ENCODE data around the gene ABCC1. TPM values are rescaled to one million over a fixed set of nuclear protein-coding genes. Genes with fewer than 3 reads are reported as not detected.

ABCC1 gene
- total and polyA plus RNA-seq, 2 experiments from 2014 or later = 7.0 to 9.3 TPM

DNA sequence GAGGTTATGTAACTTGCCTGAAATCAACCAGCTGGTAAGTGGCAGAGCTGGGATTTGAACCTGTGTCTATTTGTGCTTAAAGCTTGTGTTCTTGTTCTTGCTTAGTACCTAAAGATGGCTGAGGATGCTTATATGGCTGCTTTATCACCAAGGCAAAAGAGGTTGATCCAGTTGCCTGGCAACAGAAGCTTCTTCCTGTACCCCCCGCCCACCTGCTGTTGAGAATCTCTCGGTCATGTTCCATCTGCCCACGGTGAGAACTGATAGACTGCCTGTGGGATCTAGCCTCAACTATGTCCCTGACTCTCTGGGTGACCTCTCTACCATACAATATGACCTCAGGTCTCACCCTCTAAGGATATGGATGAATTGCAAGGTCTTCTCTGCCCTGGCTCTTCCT, 213.2 kb downstream of the ABCC1 start:
- Histone ChIP-seq H3K4me3 (no peak overlapping the region), H3K9me2 (replicated peaks; ENCODE audit: insufficient read depth) (no peaks in the 10 kb centered on the region), H3K36me3 (replicated peaks; ENCODE audit: insufficient read depth, low read depth) (peaks cover 6% of the 10 kb centered on the region), H3K27ac (no peak overlapping the region), H3K4me2 (no peak overlapping the region), H4K20me1 (ENCODE audit: insufficient read depth, poor library complexity, severe bottlenecking) (no peaks in the 10 kb centered on the region), H3K79me2 (no peaks in the 10 kb centered on the region), H3K4me1 (ENCODE audit: insufficient read depth) (no peaks in the 10 kb centered on the region), H3K9me3 (ENCODE audit: low read depth) (no peaks in the 10 kb centered on the region), H2AFZ (no peak overlapping the region), H3K27me3 (no peaks in the 10 kb centered on the region)
- no peak for TF ChIP-seq EZH2 (IDR thresholded peaks at IDR 0.05; ENCODE audit: borderline replicate concordance)
- TF ChIP-seq, protein P1, sequence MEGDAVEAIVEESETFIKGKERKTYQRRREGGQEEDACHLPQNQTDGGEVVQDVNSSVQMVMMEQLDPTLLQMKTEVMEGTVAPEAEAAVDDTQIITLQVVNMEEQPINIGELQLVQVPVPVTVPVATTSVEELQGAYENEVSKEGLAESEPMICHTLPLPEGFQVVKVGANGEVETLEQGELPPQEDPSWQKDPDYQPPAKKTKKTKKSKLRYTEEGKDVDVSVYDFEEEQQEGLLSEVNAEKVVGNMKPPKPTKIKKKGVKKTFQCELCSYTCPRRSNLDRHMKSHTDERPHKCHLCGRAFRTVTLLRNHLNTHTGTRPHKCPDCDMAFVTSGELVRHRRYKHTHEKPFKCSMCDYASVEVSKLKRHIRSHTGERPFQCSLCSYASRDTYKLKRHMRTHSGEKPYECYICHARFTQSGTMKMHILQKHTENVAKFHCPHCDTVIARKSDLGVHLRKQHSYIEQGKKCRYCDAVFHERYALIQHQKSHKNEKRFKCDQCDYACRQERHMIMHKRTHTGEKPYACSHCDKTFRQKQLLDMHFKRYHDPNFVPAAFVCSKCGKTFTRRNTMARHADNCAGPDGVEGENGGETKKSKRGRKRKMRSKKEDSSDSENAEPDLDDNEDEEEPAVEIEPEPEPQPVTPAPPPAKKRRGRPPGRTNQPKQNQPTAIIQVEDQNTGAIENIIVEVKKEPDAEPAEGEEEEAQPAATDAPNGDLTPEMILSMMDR (IDR thresholded peaks at IDR 0.05; ENCODE audit: poor library complexity) = no peak
- no peak for TF ChIP-seq EZH2phosphoT487 (IDR thresholded peaks at IDR 0.05; ENCODE audit: low read depth, severe bottlenecking, unreplicated experiment)
- 87% methylated on average over 3 of the region's 3 CpGs for whole genome bisulfite sequencing (ENCODE audit: low lambda C conversion rate, missing lambda C conversion rate)
- DNase-seq (ENCODE audit: low spot score) = no peak

DNA sequence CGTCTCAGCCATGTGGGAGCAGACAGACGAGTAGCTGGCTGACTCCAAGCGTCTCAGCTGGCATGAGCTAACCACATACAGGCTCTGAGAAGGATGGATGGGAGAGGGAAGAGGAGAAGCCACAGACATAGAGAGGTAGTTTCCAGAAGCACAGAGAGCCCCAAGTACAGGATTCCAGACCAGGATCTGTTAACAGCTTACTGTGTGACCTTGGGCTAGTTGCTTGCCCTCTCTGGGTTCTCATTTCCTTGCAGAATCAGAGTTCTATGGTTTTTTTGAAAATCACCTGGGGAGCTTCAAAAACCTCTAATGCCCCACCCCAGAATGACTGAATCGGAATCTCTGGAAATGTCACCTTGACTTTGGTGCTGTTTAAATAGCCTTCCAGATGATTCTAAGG, 213.7 kb downstream of the ABCC1 start:
- H2AFZ ChIP-seq = no peak overlapping the region
- no peaks in the 10 kb centered on the region for H3K9me2 ChIP-seq (replicated peaks; ENCODE audit: insufficient read depth)
- no peak overlapping the region for H3K4me2 ChIP-seq
- no peak overlapping the region for H3K27ac ChIP-seq
- DNase-seq (ENCODE audit: low spot score) = no peak
- TF ChIP-seq EZH2phosphoT487 (IDR thresholded peaks at IDR 0.05; ENCODE audit: low read depth, severe bottlenecking, unreplicated experiment) (no peak), EZH2 (IDR thresholded peaks at IDR 0.05; ENCODE audit: borderline replicate concordance) (no peak)
- TF ChIP-seq, protein P1 (IDR thresholded peaks at IDR 0.05; ENCODE audit: poor library complexity) = no peak
- no peaks in the 10 kb centered on the region for H3K27me3 ChIP-seq
- 93% methylated on average over 4 of the region's 4 CpGs for WGBS (ENCODE audit: low lambda C conversion rate, missing lambda C conversion rate)
- no peak overlapping the region for H3K4me3 ChIP-seq
- H3K36me3 ChIP-seq (replicated peaks; ENCODE audit: insufficient read depth, low read depth) = peaks cover 6% of the 10 kb centered on the region
- H3K4me1 ChIP-seq (ENCODE audit: insufficient read depth) = no peaks in the 10 kb centered on the region
- no peaks in the 10 kb centered on the region for H4K20me1 ChIP-seq (ENCODE audit: insufficient read depth, poor library complexity, severe bottlenecking)
- H3K9me3 ChIP-seq (ENCODE audit: low read depth) = no peaks in the 10 kb centered on the region
- H3K79me2 ChIP-seq = no peaks in the 10 kb centered on the region

DNA sequence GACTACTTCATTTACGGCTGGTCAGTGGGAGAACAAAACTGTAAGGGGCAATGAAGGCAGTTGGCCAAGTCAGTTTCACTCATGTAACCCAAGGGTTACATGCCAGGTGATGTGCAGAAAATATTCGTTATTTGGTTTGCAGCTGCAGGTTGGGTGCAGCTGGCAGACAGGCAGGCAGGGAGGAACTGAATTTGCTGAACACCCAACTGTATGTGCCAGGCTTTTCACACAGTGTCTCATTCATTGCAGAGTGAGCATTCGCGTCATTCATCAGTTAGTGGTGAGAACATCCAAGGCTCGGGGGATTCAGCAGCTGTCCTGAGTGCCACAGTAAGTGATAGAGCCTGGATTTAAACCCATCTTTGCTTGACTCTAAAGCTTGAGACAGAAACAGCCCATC, 214.2 kb downstream of the ABCC1 start:
- Histone ChIP-seq H3K4me3 (no peak overlapping the region), H3K4me2 (no peak overlapping the region), H3K9me3 (ENCODE audit: low read depth) (no peaks in the 10 kb centered on the region), H2AFZ (no peak overlapping the region), H3K36me3 (replicated peaks; ENCODE audit: insufficient read depth, low read depth) (peaks cover 2% of the 10 kb centered on the region), H3K4me1 (ENCODE audit: insufficient read depth) (no peaks in the 10 kb centered on the region), H3K27ac (no peak overlapping the region), H3K9me2 (replicated peaks; ENCODE audit: insufficient read depth) (no peaks in the 10 kb centered on the region), H4K20me1 (ENCODE audit: insufficient read depth, poor library complexity, severe bottlenecking) (no peaks in the 10 kb centered on the region), H3K79me2 (no peaks in the 10 kb centered on the region), H3K27me3 (no peaks in the 10 kb centered on the region)
- TF ChIP-seq EZH2 (IDR thresholded peaks at IDR 0.05; ENCODE audit: borderline replicate concordance) (no peak), EZH2phosphoT487 (IDR thresholded peaks at IDR 0.05; ENCODE audit: low read depth, severe bottlenecking, unreplicated experiment) (no peak)
- TF ChIP-seq, protein P1 (IDR thresholded peaks at IDR 0.05; ENCODE audit: poor library complexity) = no peak
- no peak for DNase-seq (ENCODE audit: low spot score)
- WGBS (ENCODE audit: low lambda C conversion rate, missing lambda C conversion rate) = 90% methylated on average over 5 of the region's 5 CpGs

DNA sequence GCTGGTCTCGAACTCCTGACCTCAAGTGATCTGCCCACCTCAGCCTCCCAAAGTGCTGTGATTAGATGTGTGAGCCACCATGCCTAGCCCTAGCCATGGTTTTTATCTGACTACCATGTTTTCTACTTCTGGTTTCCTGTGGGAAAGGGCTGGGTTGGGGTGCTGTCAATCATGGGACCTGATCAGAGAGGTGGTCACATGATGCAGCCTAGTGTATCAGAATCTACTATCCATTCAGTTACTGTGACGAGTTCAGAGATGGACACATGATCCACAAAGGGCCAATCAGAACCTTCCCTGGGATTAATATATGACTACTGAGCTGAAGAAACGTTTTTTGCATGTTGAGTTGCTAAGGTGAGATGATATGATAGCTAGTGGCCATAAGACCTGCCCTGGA, 214.8 kb downstream of the ABCC1 start:
- Histone ChIP-seq H3K9me3 (ENCODE audit: low read depth) (no peaks in the 10 kb centered on the region), H3K27ac (no peak overlapping the region), H3K36me3 (replicated peaks; ENCODE audit: insufficient read depth, low read depth) (no peaks in the 10 kb centered on the region), H3K27me3 (no peaks in the 10 kb centered on the region), H3K9me2 (replicated peaks; ENCODE audit: insufficient read depth) (no peaks in the 10 kb centered on the region), H3K79me2 (no peaks in the 10 kb centered on the region), H3K4me3 (no peak overlapping the region), H4K20me1 (ENCODE audit: insufficient read depth, poor library complexity, severe bottlenecking) (no peaks in the 10 kb centered on the region), H2AFZ (no peak overlapping the region), H3K4me1 (ENCODE audit: insufficient read depth) (no peaks in the 10 kb centered on the region), H3K4me2 (no peak overlapping the region)
- no peak for TF ChIP-seq EZH2phosphoT487 (IDR thresholded peaks at IDR 0.05; ENCODE audit: low read depth, severe bottlenecking, unreplicated experiment)
- TF ChIP-seq, protein P1 (IDR thresholded peaks at IDR 0.05; ENCODE audit: poor library complexity) = no peak
- TF ChIP-seq EZH2 (IDR thresholded peaks at IDR 0.05; ENCODE audit: borderline replicate concordance) = no peak
- no peak for DNase-seq (ENCODE audit: low spot score)
- 83% methylated on average over 3 of the region's 3 CpGs for WGBS (ENCODE audit: low lambda C conversion rate, missing lambda C conversion rate)
